Stimulated activated naive CD8-positive, alpha-beta T cell treated with anti-CD3 and anti-CD28 coated beads, Interleukin-15, Interleukin-2, amounts not matched to agents 100 U/mL and 50 U/mL, for 24 hours (primary cell): ENCODE results near the gene UPK3A.
A peak's percentile ranks its signal among the peaks of the same experiment; 100 is the strongest.

Experiments used
- ATAC-seq: fragments of 150-1000 bp; cut with Tn5 transposase; one replicate; pipeline ENCODE4 v1.10.0; 2021
- DNase-seq: peaks from one replicate; pipeline ENCODE4 v3.0.0; 2021

The UPK3A gene

GRCh38 chr22:45329530-45329936, 44.8 kb downstream of the UPK3A start:
- DNase-seq (no peak), ATAC-seq (peak; percentile 28)

GRCh38 chr22:45330548-45330947, 45.8 kb downstream of the UPK3A start:
- ATAC-seq (no peak), DNase-seq (no peak)

- DNase-seq: no peak
- ATAC-seq: no peak
Observed at GRCh38 chr22:45331486-45331885, 46.7 kb downstream of the UPK3A start.

GRCh38 chr22:45332001-45332400, 47.3 kb downstream of the UPK3A start:
- DNase-seq (no peak), ATAC-seq (no peak)

- no peak for ATAC-seq
- no peak for DNase-seq
Observed at GRCh38 chr22:45334068-45334467, 49.3 kb downstream of the UPK3A start.

GRCh38 chr22:45334528-45334927, 49.8 kb downstream of the UPK3A start:
- DNase-seq (no peak), ATAC-seq (no peak)

- DNase-seq (no peak), ATAC-seq (no peak)
Observed at GRCh38 chr22:45335021-45335818, 50.5 kb downstream of the UPK3A start.

GRCh38 chr22:45335854-45336522, 51.2 kb downstream of the UPK3A start:
- no peak for ATAC-seq

GRCh38 chr22:45336971-45337431, 52.3 kb downstream of the UPK3A start:
- ATAC-seq: no peak
- DNase-seq: no peak

More at GRCh38 chr22:45335854-45336522, 51.2 kb downstream of the UPK3A start:
- no peak for DNase-seq

GRCh38 chr22:45337536-45337935, 52.8 kb downstream of the UPK3A start:
- DNase-seq (no peak), ATAC-seq (no peak)

GRCh38 chr22:45338795-45339194, 54.0 kb downstream of the UPK3A start:
- ATAC-seq (no peak), DNase-seq (no peak)

GRCh38 chr22:45340323-45340722, 55.6 kb downstream of the UPK3A start:
- ATAC-seq (no peak), DNase-seq (no peak)

GRCh38 chr22:45341498-45341897, 56.7 kb downstream of the UPK3A start:
- ATAC-seq (peak; percentile 99), DNase-seq (peak; percentile 64)

- DNase-seq (no peak), ATAC-seq (no peak)
Observed at GRCh38 chr22:45343143-45343542, 58.4 kb downstream of the UPK3A start.

GRCh38 chr22:45344334-45344733, 59.6 kb downstream of the UPK3A start:
- DNase-seq (no peak), ATAC-seq (no peak)
